T47D (cell line): ENCODE data around the gene MMP14.
A peak's percentile ranks its signal among the peaks of the same experiment; 100 is the strongest.
"Not testable (repeated sequence)": the region's sequence is repeated elsewhere in the genome, so short reads cannot be mapped to it uniquely, and the experiment has no call there.

Source experiments
- DNase-seq, 2 experiments: peaks; one replicate each; pipeline versions ENCODE4 v3.0.0 to v3.0.0-alpha.2; 2011 to 2012; ENCODE audit warnings: low read depth in 1 of 2, low spot score in 1 of 2
- JUND ChIP-seq: IDR thresholded peaks from 2 replicates; pipeline ENCODE4 v1.6.1; 2012; ENCODE audit warnings: low read depth
- in situ Hi-C: cut with HindIII; loops from 2 replicates; pipeline ENCODE4 v1.10.0; 2016; ENCODE audit warnings: low sequenced_read_pairs, low pct_unique_long_range_greater_than_20kb

The MMP14 gene

GRCh38 chr14:22820731-22821130 is 15.7 kb upstream of the MMP14 start:
- DNase-seq, result peak in 1 of 2 experiments; percentile 56

GRCh38 chr14:22821193-22822015 is 15.0 kb upstream of the MMP14 start:
- no peak for DNase-seq
- in situ Hi-C loops, result no loop called here
- no peak for TF ChIP-seq JUND

More at GRCh38 chr14:22820731-22821130, 15.7 kb upstream of the MMP14 start:
- in situ Hi-C loops, result no loop called here
- TF ChIP-seq JUND, result no peak

GRCh38 chr14:22822016-22822570 is 14.3 kb upstream of the MMP14 start:
- no peak for DNase-seq
- in situ Hi-C loops, result no loop called here
- TF ChIP-seq JUND, result no peak

- peak in 1 of 2 experiments; percentile 69 for DNase-seq
- in situ Hi-C loops, result no loop called here
- no peak for TF ChIP-seq JUND
These were observed 13.8 kb upstream of the MMP14 start for GRCh38 chr14:22822571-22823098.

GRCh38 chr14:22824711-22825359 is 11.6 kb upstream of the MMP14 start:
- in situ Hi-C loops, result no loop called here
- TF ChIP-seq JUND, result no peak
- no peak for DNase-seq

- in situ Hi-C loops, DNase-seq: not testable (repeated sequence)
These were observed 7.2 kb upstream of the MMP14 start for GRCh38 chr14:22829076-22829660.

GRCh38 chr14:22829661-22830442 is 6.5 kb upstream of the MMP14 start, which contains the start of gene MRPL52:
TSS of gene MRPL52 (plus strand) at chr14:22829887. CDS start at chr14:22829913, 26 bp downstream.
- no peak for TF ChIP-seq JUND
- in situ Hi-C loops, result no loop called here
- DNase-seq, result peak; percentile 65 to 87

- in situ Hi-C loops, result no loop called here
These were observed 5.9 kb upstream of the MMP14 start for GRCh38 chr14:22830443-22831010.

GRCh38 chr14:22835505-22835904 is 880 bp upstream of the MMP14 start:
- no peak for DNase-seq

More at GRCh38 chr14:22830443-22831010, 5.9 kb upstream of the MMP14 start:
- no peak for TF ChIP-seq JUND
- no peak for DNase-seq

GRCh38 chr14:22837114-22837749 is 847 bp downstream of the MMP14 start:
- peak; percentile 60 to 64 for DNase-seq
- in situ Hi-C loops, result no loop called here
- no peak for TF ChIP-seq JUND

More at GRCh38 chr14:22835505-22835904, 880 bp upstream of the MMP14 start:
- no peak for TF ChIP-seq JUND
- in situ Hi-C loops, result no loop called here
